ENCODE data around the gene SNCAIP.

DNA sequence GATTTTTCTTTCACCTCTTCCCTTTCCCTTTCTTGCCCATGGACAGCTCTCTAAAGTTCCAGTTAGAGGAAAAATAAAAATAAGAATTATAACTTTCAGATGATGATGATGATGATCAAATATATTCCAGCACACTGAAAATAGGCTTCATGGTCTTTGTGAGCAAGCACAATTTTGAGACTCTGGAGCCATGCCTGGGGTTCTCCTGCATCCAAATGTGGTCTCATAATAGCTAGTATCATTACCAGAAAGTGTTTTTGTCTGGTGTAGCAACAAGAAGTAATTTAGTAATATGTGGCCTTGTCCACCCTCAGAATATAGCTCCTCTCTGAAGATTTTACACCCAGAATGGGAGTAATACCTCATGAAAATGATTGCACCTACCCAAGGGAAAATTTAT, 150.4 kb downstream of the SNCAIP start:
- TF ChIP-seq, protein P1, sequence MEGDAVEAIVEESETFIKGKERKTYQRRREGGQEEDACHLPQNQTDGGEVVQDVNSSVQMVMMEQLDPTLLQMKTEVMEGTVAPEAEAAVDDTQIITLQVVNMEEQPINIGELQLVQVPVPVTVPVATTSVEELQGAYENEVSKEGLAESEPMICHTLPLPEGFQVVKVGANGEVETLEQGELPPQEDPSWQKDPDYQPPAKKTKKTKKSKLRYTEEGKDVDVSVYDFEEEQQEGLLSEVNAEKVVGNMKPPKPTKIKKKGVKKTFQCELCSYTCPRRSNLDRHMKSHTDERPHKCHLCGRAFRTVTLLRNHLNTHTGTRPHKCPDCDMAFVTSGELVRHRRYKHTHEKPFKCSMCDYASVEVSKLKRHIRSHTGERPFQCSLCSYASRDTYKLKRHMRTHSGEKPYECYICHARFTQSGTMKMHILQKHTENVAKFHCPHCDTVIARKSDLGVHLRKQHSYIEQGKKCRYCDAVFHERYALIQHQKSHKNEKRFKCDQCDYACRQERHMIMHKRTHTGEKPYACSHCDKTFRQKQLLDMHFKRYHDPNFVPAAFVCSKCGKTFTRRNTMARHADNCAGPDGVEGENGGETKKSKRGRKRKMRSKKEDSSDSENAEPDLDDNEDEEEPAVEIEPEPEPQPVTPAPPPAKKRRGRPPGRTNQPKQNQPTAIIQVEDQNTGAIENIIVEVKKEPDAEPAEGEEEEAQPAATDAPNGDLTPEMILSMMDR (IDR thresholded peaks at IDR 0.05): no peak
- TF ChIP-seq POLR2A (IDR thresholded peaks at IDR 0.05): no peak

Measured in lower leg skin (tissue), 3 donors.